A549 treated with GW870086 at 1 μM for 4 hours (cell line): Measurements from ENCODE around the gene RBM4. TPM values are rescaled to one million over a fixed set of nuclear protein-coding genes. Genes with fewer than 3 reads are reported as not detected.

ENCODE experiments used
- total RNA-seq: library from RNA; stranded (reverse); fragments of 200-300 nt; extraction: Qiagen RNA extraction; gene quantifications from 5 replicates; pipeline ENCODE4 v1.2.3, GENCODE V29; 2022; ENCODE audit warnings: low read depth

Gene RBM4
- total RNA-seq: 133 to 146 TPM (median 135 TPM) in 5 replicates

GRCh38 chr11:66638177-66639065, at the start of gene RBM4:
Gene RBM4 (plus strand): TSS chr11:66638703. CDS start chr11:66639712, 1,009 bp downstream.

GRCh38 chr11:66592457-66593302, 45.8 kb upstream of the RBM4 start, which contains the start of the genes CCDC87 and CCS:
Gene CCDC87 (minus strand): TSS chr11:66593063. CDS start chr11:66593015, 48 bp downstream.
Gene CCS (plus strand): TSS chr11:66593185. CDS start chr11:66593262, 77 bp downstream.

GRCh38 chr11:66616379-66617154, 21.9 kb upstream of the RBM4 start, which contains the start of gene RBM14:
Gene RBM14 (plus strand): TSS chr11:66616630. CDS start chr11:66616721, 91 bp downstream.

GRCh38 chr11:66677599-66678375, 39.3 kb downstream of the RBM4 start, which contains the start of gene RBM4B:
Gene RBM4B (minus strand): TSS chr11:66677887. CDS start chr11:66677079, 808 bp downstream.

Other genes with a start within 250 kb of the RBM4 start
- gene NPAS4, start 217.7 kb upstream of the RBM4 start, total RNA-seq: not detected in 5 replicates
- gene MRPL11, start 199.9 kb upstream of the RBM4 start, total RNA-seq: 98.8 to 122 TPM (median 111 TPM) in 5 replicates
- 3.7 to 5.8 TPM (median 4.8 TPM) in 5 replicates for gene PELI3, start 171.8 kb upstream of the RBM4 start, total RNA-seq
- gene DPP3, start 158.3 kb upstream of the RBM4 start, total RNA-seq: 51.9 to 59.3 TPM (median 57.4 TPM) in 5 replicates
- 9.8 to 11.9 TPM (median 10.7 TPM) in 5 replicates for gene BBS1, start 128.1 kb upstream of the RBM4 start, total RNA-seq
- 7.4 to 14.0 TPM (median 12.4 TPM) in 5 replicates for gene ZDHHC24, start 92.7 kb upstream of the RBM4 start, total RNA-seq
- gene ACTN3, start 91.8 kb upstream of the RBM4 start, total RNA-seq: 0.05 TPM in 1 of 5 replicates, not detected in the others
- 31.3 to 37.8 TPM (median 33.7 TPM) in 5 replicates for gene CTSF, start 70.1 kb upstream of the RBM4 start, total RNA-seq
- gene CCDC87, start 45.6 kb upstream of the RBM4 start, total RNA-seq: 0.21 to 0.68 TPM (median 0.53 TPM) in 5 replicates
- 24.5 to 30.1 TPM (median 26.7 TPM) in 5 replicates for gene CCS, start 45.5 kb upstream of the RBM4 start, total RNA-seq
- gene RBM14, start 22.1 kb upstream of the RBM4 start, total RNA-seq: 59.5 to 81.7 TPM (median 68.6 TPM) in 5 replicates
- 18.5 to 19.9 TPM (median 18.9 TPM) in 5 replicates for gene RBM4B, start 39.2 kb downstream of the RBM4 start, total RNA-seq
- gene SPTBN2, start 90.5 kb downstream of the RBM4 start, total RNA-seq: 8.0 to 11.7 TPM (median 9.5 TPM) in 5 replicates
- gene RCE1, start 204.7 kb downstream of the RBM4 start, total RNA-seq: 40.7 to 57.5 TPM (median 53.9 TPM) in 5 replicates
- gene LRFN4, start 218.4 kb downstream of the RBM4 start, total RNA-seq: 84.6 to 115 TPM (median 106 TPM) in 5 replicates